Smooth muscle cell (in vitro differentiated cells): ENCODE results near the gene KAZN. TPM values are rescaled to one million over a fixed set of nuclear protein-coding genes. Genes with fewer than 3 reads are reported as not detected.

Experiments
- DNase-seq: peaks from one replicate; lab custom pipeline; 2025; ENCODE audit not compliant: unreplicated experiment; lab: John Stamatoyannopoulos, UW
- H2AFZ ChIP-seq: fragments of 200-600 bp; sonication (generic); 2 replicates; pipeline ENCODE4 v1.6.0; 2016; ENCODE audit warnings: antibody characterized with exemption, low read depth, mild to moderate bottlenecking
- H3F3A ChIP-seq: fragments of 200-600 bp; sonication (generic); 2 replicates; pipeline ENCODE4 v1.6.0; 2017; ENCODE audit warnings: antibody characterized with exemption, low read depth
- H3K27ac ChIP-seq: fragments of 200-600 bp; sonication (generic); 2 replicates; pipeline ENCODE4 v1.5.1; 2016; ENCODE audit warnings: low read depth, mild to moderate bottlenecking
- H3K27me3 ChIP-seq: fragments of 200-600 bp; sonication (generic); 2 replicates; pipeline ENCODE4 v1.6.1; 2016; ENCODE audit warnings: low read depth, mild to moderate bottlenecking
- H3K36me3 ChIP-seq: fragments of 200-600 bp; sonication (generic); 2 replicates; pipeline ENCODE4 v1.5.1; 2016; ENCODE audit warnings: low read depth
- H3K4me1 ChIP-seq: fragments of 200-600 bp; sonication (generic); 2 replicates; pipeline ENCODE4 v1.5.1; 2016; ENCODE audit warnings: low read depth
- H3K4me2 ChIP-seq: fragments of 200-600 bp; sonication (generic); 2 replicates; pipeline ENCODE4 v1.6.0; 2016; ENCODE audit warnings: mild to moderate bottlenecking
- H3K4me3 ChIP-seq: fragments of 200-600 bp; sonication (generic); 2 replicates; pipeline ENCODE4 v1.5.1; 2016; ENCODE audit warnings: mild to moderate bottlenecking
- H3K79me2 ChIP-seq: fragments of 200-600 bp; sonication (generic); 2 replicates; pipeline ENCODE4 v1.6.0; 2016; ENCODE audit warnings: low read depth, mild to moderate bottlenecking
- H3K9ac ChIP-seq: fragments of 200-600 bp; sonication (generic); 2 replicates; pipeline ENCODE4 v1.6.0; 2016; ENCODE audit warnings: low read depth
- H3K9me3 ChIP-seq: fragments of 200-600 bp; sonication (generic); replicated peaks from 2 replicates; pipeline ENCODE4 v1.5.1; 2016; ENCODE audit warnings: low read depth
- H4K20me1 ChIP-seq: fragments of 200-600 bp; sonication (generic); 2 replicates; pipeline ENCODE4 v1.6.0; 2016; ENCODE audit warnings: low read depth
- WGBS: methylation state at CpG from one replicate; pipeline ENCODE4 v1.1.7; 2016; ENCODE audit warnings: low lambda C conversion rate; 5-methylcytosine and 5-hydroxymethylcytosine counted together
- polyA plus RNA-seq: library from polyadenylated mRNA; unstranded; fragments of >200 nt; fragmentation: Nextera tagmentation; extraction: Ambion mirVana; gene quantifications from 2 replicates; pipeline ENCODE4 v1.2.1, GENCODE V29; 2016
- total RNA-seq: library from RNA; depleted of rRNA; stranded (reverse); fragments of >200 nt; gene quantifications from 2 replicates; pipeline ENCODE4 v1.2.3, GENCODE V29; 2014
- TF ChIP-seq, protein P1 (sequence below): fragments of 200-600 bp; sonication (generic); IDR thresholded peaks from 2 replicates; pipeline ENCODE4 v1.5.1; 2017; ENCODE audit warnings: borderline replicate concordance, mild to moderate bottlenecking, antibody characterized with exemption; ENCODE audit not compliant: insufficient read depth, poor library complexity, severe bottlenecking

KAZN gene
- total and polyA plus RNA-seq, 2 experiments from 2014 or later = 6.3 to 8.2 TPM

DNA sequence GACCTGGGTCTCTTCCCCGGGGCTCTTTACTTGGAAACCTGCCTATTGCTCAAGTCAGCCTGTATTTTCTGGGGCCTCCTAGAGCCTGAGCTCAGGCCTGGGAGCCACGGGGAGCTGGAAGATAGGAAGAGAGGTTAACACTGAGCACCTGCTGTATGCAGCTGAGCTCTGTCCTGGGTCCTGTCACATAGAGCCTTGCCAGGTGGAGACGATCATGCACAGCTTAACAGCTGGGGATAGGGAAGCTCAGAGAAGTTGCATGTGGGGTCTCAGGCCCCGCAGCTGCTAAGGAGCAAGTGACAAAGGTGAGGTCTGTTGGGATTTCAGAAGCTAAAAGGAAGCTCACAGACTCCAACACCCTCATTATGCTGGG, 427.6 kb downstream of the KAZN start:
- WGBS = 87% methylated on average over 4 of the region's 4 CpGs
- no peak overlapping the region for H3K4me2 ChIP-seq
- no peak for DNase-seq
- H4K20me1 ChIP-seq = no peaks in the 10 kb centered on the region
- no peak overlapping the region for H3K9ac ChIP-seq
- TF ChIP-seq, protein P1, sequence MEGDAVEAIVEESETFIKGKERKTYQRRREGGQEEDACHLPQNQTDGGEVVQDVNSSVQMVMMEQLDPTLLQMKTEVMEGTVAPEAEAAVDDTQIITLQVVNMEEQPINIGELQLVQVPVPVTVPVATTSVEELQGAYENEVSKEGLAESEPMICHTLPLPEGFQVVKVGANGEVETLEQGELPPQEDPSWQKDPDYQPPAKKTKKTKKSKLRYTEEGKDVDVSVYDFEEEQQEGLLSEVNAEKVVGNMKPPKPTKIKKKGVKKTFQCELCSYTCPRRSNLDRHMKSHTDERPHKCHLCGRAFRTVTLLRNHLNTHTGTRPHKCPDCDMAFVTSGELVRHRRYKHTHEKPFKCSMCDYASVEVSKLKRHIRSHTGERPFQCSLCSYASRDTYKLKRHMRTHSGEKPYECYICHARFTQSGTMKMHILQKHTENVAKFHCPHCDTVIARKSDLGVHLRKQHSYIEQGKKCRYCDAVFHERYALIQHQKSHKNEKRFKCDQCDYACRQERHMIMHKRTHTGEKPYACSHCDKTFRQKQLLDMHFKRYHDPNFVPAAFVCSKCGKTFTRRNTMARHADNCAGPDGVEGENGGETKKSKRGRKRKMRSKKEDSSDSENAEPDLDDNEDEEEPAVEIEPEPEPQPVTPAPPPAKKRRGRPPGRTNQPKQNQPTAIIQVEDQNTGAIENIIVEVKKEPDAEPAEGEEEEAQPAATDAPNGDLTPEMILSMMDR = no peak
- no peaks in the 10 kb centered on the region for H3K36me3 ChIP-seq
- H3F3A ChIP-seq = peaks cover 8% of the 10 kb centered on the region
- no peaks in the 10 kb centered on the region for H3K79me2 ChIP-seq
- H2AFZ ChIP-seq = no peak overlapping the region
- H3K27me3 ChIP-seq = no peaks in the 10 kb centered on the region
- H3K4me1 ChIP-seq = peaks cover 15% of the 10 kb centered on the region
- no peaks in the 10 kb centered on the region for H3K9me3 ChIP-seq
- no peak overlapping the region for H3K4me3 ChIP-seq
- no peak overlapping the region for H3K27ac ChIP-seq

DNA sequence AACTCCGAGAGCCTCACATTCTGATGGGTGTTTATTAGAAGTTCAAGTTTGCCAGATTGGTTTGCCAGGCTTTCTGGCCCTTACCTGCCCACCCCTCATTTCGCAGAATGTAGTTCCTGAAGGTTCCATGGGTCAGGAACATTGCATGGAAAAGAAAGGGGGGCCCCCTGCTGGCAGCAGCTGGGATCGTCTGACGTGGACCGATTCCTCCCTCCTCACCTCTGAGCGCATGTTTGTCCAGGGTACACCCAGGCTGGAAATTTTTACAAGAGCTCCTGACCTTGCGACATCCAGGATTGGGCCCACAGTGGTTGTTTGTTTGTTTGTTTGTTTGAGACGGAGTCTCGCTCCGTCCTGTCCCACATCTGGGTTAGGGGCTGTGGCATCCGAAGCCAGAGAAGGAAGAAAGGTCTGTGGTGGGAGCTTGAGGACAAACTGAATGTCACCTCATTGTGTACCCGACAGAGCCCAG, 429.1 kb downstream of the KAZN start:
- Histone ChIP-seq H3K4me1 (peaks cover 12% of the 10 kb centered on the region), H3K4me3 (no peak overlapping the region), H3K27ac (peak overlapping the region; percentile 95), H3K36me3 (no peaks in the 10 kb centered on the region), H3K9me3 (no peaks in the 10 kb centered on the region), H3F3A (peaks cover 8% of the 10 kb centered on the region), H3K27me3 (no peaks in the 10 kb centered on the region), H2AFZ (no peak overlapping the region), H4K20me1 (no peaks in the 10 kb centered on the region), H3K4me2 (peak overlapping the region; percentile 45), H3K9ac (peak overlapping the region; percentile 80), H3K79me2 (no peaks in the 10 kb centered on the region)
- peak; percentile 47 for DNase-seq
- WGBS = 41% methylated on average over 12 of the region's 12 CpGs
- TF ChIP-seq, protein P1 = peak; percentile 97

DNA sequence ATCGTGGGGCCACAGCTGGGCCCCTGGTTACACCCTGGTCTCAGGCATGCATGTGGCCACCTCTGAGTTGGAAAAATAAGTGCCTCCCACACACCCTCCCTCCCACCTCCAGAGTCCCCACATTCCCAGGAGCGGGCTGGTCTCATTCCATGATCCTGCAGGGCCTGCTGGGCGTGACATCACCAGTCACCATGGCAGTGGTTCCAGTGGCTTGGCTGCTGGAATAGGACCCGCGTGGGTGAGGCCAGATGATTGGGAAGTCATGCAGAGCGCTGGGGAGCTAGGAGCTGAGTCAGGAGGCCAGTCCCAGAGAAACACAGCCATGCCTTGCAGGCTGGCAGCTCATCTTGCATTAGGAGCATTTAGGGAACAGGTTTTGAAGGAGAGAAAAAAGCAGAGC, 429.6 kb downstream of the KAZN start:
- Histone ChIP-seq H4K20me1 (no peaks in the 10 kb centered on the region), H3K4me1 (peaks cover 12% of the 10 kb centered on the region), H3K36me3 (no peaks in the 10 kb centered on the region), H3K9ac (peak overlapping the region; percentile 80), H3K9me3 (no peaks in the 10 kb centered on the region), H3K4me3 (no peak overlapping the region), H3K27ac (peak overlapping the region; percentile 95), H3K79me2 (no peaks in the 10 kb centered on the region), H3F3A (peaks cover 8% of the 10 kb centered on the region), H2AFZ (no peak overlapping the region), H3K27me3 (no peaks in the 10 kb centered on the region), H3K4me2 (peak overlapping the region; percentile 45)
- DNase-seq = peak; percentile 28
- WGBS = 17% methylated on average over 6 of the region's 6 CpGs
- TF ChIP-seq, protein P1 = no peak

DNA sequence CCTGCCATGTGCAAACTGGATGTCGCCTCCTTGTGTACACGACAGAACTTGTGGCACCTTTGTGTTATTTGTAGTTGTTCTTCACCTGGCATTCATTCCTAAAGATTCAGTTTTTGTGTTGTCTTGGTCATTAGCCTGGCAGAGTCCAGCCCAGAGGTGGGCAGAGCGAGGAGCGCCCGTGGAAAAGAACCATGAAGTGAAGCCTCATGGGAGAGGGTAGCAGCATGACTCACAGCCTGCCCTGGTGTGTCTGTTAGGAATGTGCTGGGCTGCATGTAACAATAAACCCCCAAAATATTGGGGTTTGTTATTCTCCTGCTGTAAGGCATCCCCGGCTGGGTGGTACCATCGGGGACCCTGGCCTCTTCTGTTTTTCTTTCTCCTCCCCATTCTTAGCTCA, 430.1 kb downstream of the KAZN start:
- Histone ChIP-seq H3K36me3 (no peaks in the 10 kb centered on the region), H3K4me2 (peak overlapping the region; percentile 37), H3K27me3 (no peaks in the 10 kb centered on the region), H3K27ac (peak overlapping the region; percentile 95), H2AFZ (no peak overlapping the region), H3K9ac (no peak overlapping the region), H3K4me3 (no peak overlapping the region), H3K4me1 (peaks cover 12% of the 10 kb centered on the region), H4K20me1 (no peaks in the 10 kb centered on the region), H3K79me2 (no peaks in the 10 kb centered on the region), H3F3A (peaks cover 8% of the 10 kb centered on the region), H3K9me3 (no peaks in the 10 kb centered on the region)
- TF ChIP-seq, protein P1 = no peak
- WGBS = 90% methylated on average over 7 of the region's 7 CpGs
- DNase-seq = no peak
